SK-N-SH (cell line): ENCODE measurements around the gene IL27RA. TPM values are rescaled to one million over a fixed set of nuclear protein-coding genes. Genes with fewer than 3 reads are reported as not detected.

Experiments
- CTCF ChIA-PET: fragments of 300-600, 350-600 bp; formaldehyde crosslinking; extraction: SDS; loops from one replicate; lab custom pipeline; 2021; lab: Yijun Ruan, JAX
- POLR2A ChIA-PET: fragments of 350-600 bp; sonication (Branson Sonifier 250); formaldehyde crosslinking; extraction: SDS; loops from one replicate; lab custom pipeline; 2020; ENCODE audit warnings: antibody characterized with exemption, inconsistent platforms; lab: Yijun Ruan, JAX
- DNase-seq: peaks from one replicate; pipeline ENCODE4 v3.0.0; 2012
- H2AFZ ChIP-seq: fragments of 200-600 bp; sonication (generic); 2 replicates; pipeline ENCODE4 v1.8.1; 2016; ENCODE audit warnings: antibody characterized with exemption, mild to moderate bottlenecking, low read depth
- H3F3A ChIP-seq: fragments of 200-600 bp; sonication (generic); replicated peaks from 2 replicates; pipeline ENCODE3; 2016; ENCODE audit warnings: antibody characterized with exemption, mild to moderate bottlenecking; ENCODE audit not compliant: insufficient read depth
- H3K27ac ChIP-seq, 2 experiments: fragments of 200-500 bp in 1 of 2; fragments of 200-600 bp in 1 of 2; sonication (Bioruptor generic) in 1 of 2; sonication (generic), shearing (Covaris generic) in 1 of 2; 2 replicates each; pipeline versions ENCODE4 v1.5.1 to v1.6.1; 2014 to 2016; ENCODE audit warnings: low read depth in 2 of 2, inconsistent platforms in 1 of 2, low read length in 1 of 2, mild to moderate bottlenecking in 1 of 2, mixed read lengths in 1 of 2
- H3K27me3 ChIP-seq: fragments of 200-600 bp; sonication (generic), shearing (Covaris generic); 2 replicates; pipeline ENCODE4 v1.6.1; 2016; ENCODE audit warnings: mixed run types; ENCODE audit not compliant: insufficient read depth
- H3K36me3 ChIP-seq, 2 experiments: fragments of 200-500 bp in 1 of 2; fragments of 200-600 bp in 1 of 2; sonication (Bioruptor generic) in 1 of 2; sonication (generic) in 1 of 2; replicated peaks in 1 of 2; 2 replicates each; pipeline versions ENCODE3 to v1.5.1; 2014 to 2016; ENCODE audit warnings: low read length in 1 of 2, mild to moderate bottlenecking in 1 of 2; ENCODE audit not compliant: insufficient read depth in 2 of 2, control insufficient read depth in 1 of 2
- H3K4me1 ChIP-seq, 2 experiments: fragments of 200-500 bp in 1 of 2; fragments of 200-600 bp in 1 of 2; sonication (Bioruptor generic) in 1 of 2; sonication (generic), shearing (Covaris generic) in 1 of 2; 2 replicates each; pipeline versions ENCODE4 v1.5.1 to v1.6.1; 2014 to 2016; ENCODE audit warnings: low read depth in 1 of 2, low read length in 1 of 2, mixed run types in 1 of 2; ENCODE audit not compliant: insufficient read depth in 2 of 2, control insufficient read depth in 1 of 2
- H3K4me2 ChIP-seq: fragments of 200-600 bp; sonication (generic), shearing (Covaris generic); 2 replicates; pipeline ENCODE4 v1.6.1; 2017; ENCODE audit warnings: mixed run types
- H3K4me3 ChIP-seq, 2 experiments: fragments of 200-500 bp in 1 of 2; fragments of 200-600 bp in 1 of 2; sonication (Bioruptor generic) in 1 of 2; sonication (generic), shearing (Covaris generic) in 1 of 2; 2 replicates each; pipeline versions ENCODE4 v1.5.1 to v1.8.1; 2014 to 2016; ENCODE audit warnings: low read depth in 2 of 2, inconsistent platforms in 1 of 2, low read length in 1 of 2, mild to moderate bottlenecking in 1 of 2, mixed read lengths in 1 of 2, moderate library complexity in 1 of 2
- H3K79me2 ChIP-seq: fragments of 200-600 bp; sonication (generic); 2 replicates; pipeline ENCODE4 v1.8.1; 2017; ENCODE audit warnings: mild to moderate bottlenecking; ENCODE audit not compliant: insufficient read depth
- H3K9ac ChIP-seq: fragments of 200-600 bp; sonication (generic); 2 replicates; pipeline ENCODE4 v1.6.1; 2017; ENCODE audit warnings: mixed run types
- H3K9me2 ChIP-seq: fragments of 200-600 bp; sonication (generic); 2 replicates; pipeline ENCODE4 v1.6.1; 2017; ENCODE audit warnings: mixed run types
- H3K9me3 ChIP-seq: fragments of 200-600 bp; sonication (generic); 2 replicates; pipeline ENCODE4 v1.6.1; 2017; ENCODE audit warnings: mixed run types, mild to moderate bottlenecking, moderate library complexity
- H4K20me1 ChIP-seq: fragments of 200-600 bp; sonication (generic); 2 replicates; pipeline ENCODE4 v1.6.1; 2017; ENCODE audit warnings: mild to moderate bottlenecking, mixed run types; ENCODE audit not compliant: insufficient read depth
- SMC3 ChIP-seq: IDR thresholded peaks from 2 replicates; pipeline ENCODE4 v1.6.1; 2012; ENCODE audit warnings: low read depth, low read length, improper control_type of control experiment
- ZBTB33 ChIP-seq: IDR thresholded peaks from 2 replicates; pipeline ENCODE4 v1.4.0; 2012; ENCODE audit warnings: low read depth, borderline replicate concordance
- WGBS: methylation state at CpG from one replicate; pipeline ENCODE4 v1.1.6; 2017; ENCODE audit warnings: low lambda C conversion rate; 5-methylcytosine and 5-hydroxymethylcytosine counted together
- polyA plus RNA-seq, 3 experiments: library from polyadenylated mRNA; depleted of rRNA; stranded (reverse); fragments of >200 nt; gene quantifications; 2 replicates each; pipeline ENCODE4 v1.2.3, GENCODE V29; 2012

The IL27RA gene
- polyA plus RNA-seq, 1 of the 3 experiments (the other 2 are of a cell fraction) = 9.3 TPM

GRCh38 chr19:14102756-14103155 is 71.2 kb downstream of the IL27RA start:
- no peaks in the 10 kb centered on the region for H3K79me2 ChIP-seq
- CTCF ChIA-PET = interaction anchor here (0.9 to 1.8 kb wide), 5 partner anchors 12 to 44 kb away, joined by 3 to 9 read pairs (median 5); partner anchors contain the start of gene MISP3
- no peak overlapping the region for H3K4me3 ChIP-seq
- no peak for TF ChIP-seq ZBTB33
- TF ChIP-seq SMC3 = no peak
- H3K9me2 ChIP-seq = no peaks in the 10 kb centered on the region
- H3K27me3 ChIP-seq = no peaks in the 10 kb centered on the region
- H3K9me3 ChIP-seq = no peaks in the 10 kb centered on the region
- POLR2A ChIA-PET = no interaction called here
- no peak overlapping the region for H3K4me2 ChIP-seq
- DNase-seq = no peak
- H3K4me1 ChIP-seq = no peaks in the 10 kb centered on the region
- no peaks in the 10 kb centered on the region for H3F3A ChIP-seq
- no peaks in the 10 kb centered on the region for H4K20me1 ChIP-seq
- 96% methylated on average over 6 of the region's 10 CpGs for WGBS
- no peak overlapping the region for H3K9ac ChIP-seq
- peaks cover 7 to 10% of the 10 kb centered on the region in 2 experiments for H3K36me3 ChIP-seq
- H3K27ac ChIP-seq = no peak overlapping the region
- H2AFZ ChIP-seq = no peak overlapping the region

Other genes starting within 250 kb of the IL27RA start
- 3.5 and 4.7 TPM in 2 replicates for gene ZSWIM4, start 236.3 kb upstream of the IL27RA start, polyA plus RNA-seq (2012; rRNA removed)
- gene NANOS3, start 154.6 kb upstream of the IL27RA start, polyA plus RNA-seq (2012; rRNA removed) = 0.53 and 0.57 TPM in 2 replicates
- gene BRME1, start 125.6 kb upstream of the IL27RA start, polyA plus RNA-seq (2012; rRNA removed) = 1.5 and 1.8 TPM in 2 replicates
- gene CC2D1A, start 125.6 kb upstream of the IL27RA start, polyA plus RNA-seq (2012; rRNA removed) = 18.7 and 24.2 TPM in 2 replicates
- 4.2 and 7.5 TPM in 2 replicates for gene PODNL1, start 93.3 kb upstream of the IL27RA start, polyA plus RNA-seq (2012; rRNA removed)
- gene DCAF15, start 79.3 kb upstream of the IL27RA start, polyA plus RNA-seq (2012; rRNA removed) = 36.7 and 55.6 TPM in 2 replicates
- 0.54 and 1.5 TPM in 2 replicates for gene RFX1, start 25.4 kb upstream of the IL27RA start, polyA plus RNA-seq (2012; rRNA removed)
- gene RLN3, start 3.6 kb upstream of the IL27RA start, polyA plus RNA-seq (2012; rRNA removed) = not detected in 2 replicates
- 5.2 and 5.5 TPM in 2 replicates for gene PALM3, start 30.3 kb downstream of the IL27RA start, polyA plus RNA-seq (2012; rRNA removed)
- 1.6 and 2.6 TPM in 2 replicates for gene MISP3, start 41.0 kb downstream of the IL27RA start, polyA plus RNA-seq (2012; rRNA removed)
- gene C19orf67, start 54.0 kb downstream of the IL27RA start, polyA plus RNA-seq (2012; rRNA removed) = not detected in 2 replicates
- gene SAMD1, start 59.0 kb downstream of the IL27RA start, polyA plus RNA-seq (2012; rRNA removed) = 11.7 and 19.0 TPM in 2 replicates
- 17.2 and 48.4 TPM in 2 replicates for gene PRKACA, start 86.0 kb downstream of the IL27RA start, polyA plus RNA-seq (2012; rRNA removed)
- gene ASF1B, start 104.8 kb downstream of the IL27RA start, polyA plus RNA-seq (2012; rRNA removed) = 17.8 and 19.0 TPM in 2 replicates
- gene ADGRL1, start 174.4 kb downstream of the IL27RA start, polyA plus RNA-seq (2012; rRNA removed) = 13.4 TPM in 2 replicates